Right lobe of liver (tissue), 6 donors: ENCODE results near the gene PBXIP1. TPM values are rescaled to one million over a fixed set of nuclear protein-coding genes. Genes with fewer than 3 reads are reported as not detected.

Source experiments
- ATAC-seq, 4 donors: fragments of 200-7000 bp; cut with Tn5 transposase; one replicate each; pipeline ENCODE4 v1.9.1; 2020; ENCODE audit warnings: mild to moderate bottlenecking in 4 of 4, moderate library complexity in 4 of 4
- DNase-seq, 3 donors: peaks; one replicate each; pipeline ENCODE4 v3.0.0-alpha.2; 2020
- H3K27ac ChIP-seq, 3 donors: fragments of 200-600 bp; one replicate each; pipeline ENCODE4 v1.8.0; 2022
- H3K27me3 ChIP-seq, 2 donors: fragments of 200-600 bp; one replicate each; pipeline ENCODE4 v1.8.0; 2022
- H3K36me3 ChIP-seq, 4 donors: fragments of 200-600 bp; sonication (generic) in 1 of 4; one replicate each; pipeline versions ENCODE4 v1.5.1 to v1.8.0; 2017 to 2022; ENCODE audit warnings: control low read depth in 1 of 4
- H3K4me1 ChIP-seq, 4 donors: fragments of 200-600 bp; sonication (generic) in 1 of 4; one replicate each; pipeline versions ENCODE4 v1.5.1 to v1.8.0; 2017 to 2022; ENCODE audit warnings: control low read depth in 1 of 4
- H3K4me3 ChIP-seq, 3 donors: fragments of 200-600 bp; one replicate each; pipeline ENCODE4 v1.8.0; 2022
- H3K9me3 ChIP-seq, 4 donors: fragments of 200-600 bp; sonication (generic) in 1 of 4; one replicate each; pipeline versions ENCODE4 v1.5.1 to v1.8.0; 2017 to 2022; ENCODE audit warnings: control low read depth in 1 of 4
- CTCF ChIP-seq, 4 donors: fragments of 200-600 bp in 3 of 4; fragments of 450-650 bp in 1 of 4; IDR thresholded peaks; one replicate each; pipeline versions ENCODE4 v1.5.1 to v1.8.0; 2016 to 2022; ENCODE audit warnings: antibody characterized with exemption in 4 of 4, mild to moderate bottlenecking in 2 of 4
- POLR2A ChIP-seq: fragments of 450-650 bp; IDR thresholded peaks from one replicate; pipeline ENCODE4 v1.6.1; 2017; ENCODE audit warnings: antibody characterized with exemption, mild to moderate bottlenecking
- WGBS: methylation state at CpG from one replicate; pipeline ENCODE4 v1.1.6; 2018; ENCODE audit warnings: low coverage, low lambda C conversion rate; ENCODE audit not compliant: insufficient coverage; ENCODE audit errors: missing lambda C conversion rate; 5-methylcytosine and 5-hydroxymethylcytosine counted together
- intact Hi-C, 2 donors: fragments of 100-400 bp; cut with DNase I; formaldehyde crosslinking; loops; one replicate each; pipeline versions ENCODE4 v1.11.2 to v1.14.1; 2022
- total RNA-seq, 6 experiments: library from RNA; depleted of rRNA in 2 of 6; stranded (reverse); fragments of >200 nt in 2 of 6; fragmentation: NEBNext Ultra II Directional in 3 of 6; extraction: Animal tissue kit (Norgen Biotek cat#: 25700) in 3 of 6; gene quantifications; one replicate each; pipeline versions ENCODE4 v1.1.0 to v1.2.4, GENCODE V29; 2016 to 2023
- donor health status: DM: no; HTN: yes; CAD: no.
- donor health status: DM: no; HTN: no; CAD: no.
- donor health status: DM: no; HTN: no; CAD: no.
- donor health status: DM: no; HTN: yes; CAD: no.
- donor health status: DM: no; HTN: yes; CAD: no.

Gene PBXIP1
- total RNA-seq, 6 experiments from 2014 or later: 16.7 to 25.9 (median 19.1) TPM

GRCh38 chr1:154913273-154913672 lies 42.6 kb downstream of the PBXIP1 start:
- ATAC-seq: no peak
- Histone ChIP-seq H3K4me1 (no peaks in the 10 kb centered on the region), H3K27ac (no peak overlapping the region), H3K27me3 (no peaks in the 10 kb centered on the region), H3K4me3 (no peak overlapping the region), H3K36me3 (no peaks in the 10 kb centered on the region), H3K9me3 (no peaks in the 10 kb centered on the region)
- TF ChIP-seq CTCF (IDR thresholded peaks at IDR 0.05) (no peak), POLR2A (no peak)
- 87% methylated on average over 3 of the region's 3 CpGs for WGBS
- intact Hi-C loops: no loop called here
- DNase-seq: no peak

- no peaks in the 10 kb centered on the region for H3K9me3 ChIP-seq
- no peaks in the 10 kb centered on the region for H3K36me3 ChIP-seq
- no peaks in the 10 kb centered on the region for H3K4me1 ChIP-seq
- H3K27ac ChIP-seq: no peak overlapping the region
- ATAC-seq: no peak
- no peak overlapping the region for H3K4me3 ChIP-seq
- 94% methylated on average over 2 of the region's 2 CpGs for WGBS
- H3K27me3 ChIP-seq: no peaks in the 10 kb centered on the region
- DNase-seq: no peak
- TF ChIP-seq CTCF (IDR thresholded peaks at IDR 0.05) (no peak), POLR2A (no peak)
- intact Hi-C loops: no loop called here
Observed at GRCh38 chr1:154912755-154913154, 43.1 kb downstream of the PBXIP1 start.

GRCh38 chr1:154911691-154912550 lies 44.0 kb downstream of the PBXIP1 start:
- Histone ChIP-seq H3K4me1 (no peaks in the 10 kb centered on the region), H3K9me3 (no peaks in the 10 kb centered on the region), H3K27ac (no peak overlapping the region), H3K27me3 (no peaks in the 10 kb centered on the region), H3K4me3 (no peak overlapping the region), H3K36me3 (no peaks in the 10 kb centered on the region)
- TF ChIP-seq POLR2A: no peak
- TF ChIP-seq CTCF (IDR thresholded peaks at IDR 0.05): no peak
- DNase-seq: no peak
- ATAC-seq: no peak
- 100% methylated on average over 2 of the region's 8 CpGs for WGBS
- intact Hi-C loops: no loop called here

GRCh38 chr1:154910851-154911250 lies 45.0 kb downstream of the PBXIP1 start:
- no peak for ATAC-seq
- TF ChIP-seq POLR2A (no peak), CTCF (IDR thresholded peaks at IDR 0.05) (no peak)
- DNase-seq: no peak
- no CpG with 5 or more reads among the region's 5 CpGs for WGBS
- intact Hi-C loops: no loop called here
- no peak overlapping the region for H3K27ac ChIP-seq
- H3K4me3 ChIP-seq: no peak overlapping the region
- no peaks in the 10 kb centered on the region for H3K27me3 ChIP-seq
- no peaks in the 10 kb centered on the region for H3K9me3 ChIP-seq
- H3K36me3 ChIP-seq: no peaks in the 10 kb centered on the region
- H3K4me1 ChIP-seq: no peaks in the 10 kb centered on the region
